GM12892 (cell line): ENCODE results near the gene ANKRD39. TPM values are rescaled to one million over a fixed set of nuclear protein-coding genes. Genes with fewer than 3 reads are reported as not detected.

Experiments used
- DNase-seq: peaks from one replicate; pipeline ENCODE4 v3.0.0; 2011; ENCODE audit not compliant: insufficient read length
- FAIRE-seq: peaks from 2 replicates; lab custom pipeline; 2011; peaks lifted over from hg19 to GRCh38; lab: Jason Lieb, UNC
- POLR2A ChIP-seq: IDR thresholded peaks from 2 replicates; pipeline ENCODE4 v1.6.1; 2011; ENCODE audit warnings: low read depth, low read length, control low read depth
- POLR2AphosphoS5 ChIP-seq: IDR thresholded peaks from 2 replicates; pipeline ENCODE4 v1.6.1; 2011; ENCODE audit warnings: low read depth, low read length, control low read depth
- TAF1 ChIP-seq: IDR thresholded peaks from 2 replicates; pipeline ENCODE4 v1.6.1; 2011; ENCODE audit warnings: low read depth, mild to moderate bottlenecking, control low read depth, low read length, borderline replicate concordance
- polyA plus RNA-seq: library from polyadenylated mRNA; unstranded; fragments of >200 nt; gene quantifications from one replicate; pipeline ENCODE4 v1.2.1, GENCODE V29; 2012; ENCODE audit warnings: missing spikeins, inconsistent platforms; ENCODE audit not compliant: missing spikeins

The ANKRD39 gene, protein sequence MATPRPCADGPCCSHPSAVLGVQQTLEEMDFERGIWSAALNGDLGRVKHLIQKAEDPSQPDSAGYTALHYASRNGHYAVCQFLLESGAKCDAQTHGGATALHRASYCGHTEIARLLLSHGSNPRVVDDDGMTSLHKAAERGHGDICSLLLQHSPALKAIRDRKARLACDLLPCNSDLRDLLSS
- polyA plus RNA-seq: 14.0 TPM

DNA sequence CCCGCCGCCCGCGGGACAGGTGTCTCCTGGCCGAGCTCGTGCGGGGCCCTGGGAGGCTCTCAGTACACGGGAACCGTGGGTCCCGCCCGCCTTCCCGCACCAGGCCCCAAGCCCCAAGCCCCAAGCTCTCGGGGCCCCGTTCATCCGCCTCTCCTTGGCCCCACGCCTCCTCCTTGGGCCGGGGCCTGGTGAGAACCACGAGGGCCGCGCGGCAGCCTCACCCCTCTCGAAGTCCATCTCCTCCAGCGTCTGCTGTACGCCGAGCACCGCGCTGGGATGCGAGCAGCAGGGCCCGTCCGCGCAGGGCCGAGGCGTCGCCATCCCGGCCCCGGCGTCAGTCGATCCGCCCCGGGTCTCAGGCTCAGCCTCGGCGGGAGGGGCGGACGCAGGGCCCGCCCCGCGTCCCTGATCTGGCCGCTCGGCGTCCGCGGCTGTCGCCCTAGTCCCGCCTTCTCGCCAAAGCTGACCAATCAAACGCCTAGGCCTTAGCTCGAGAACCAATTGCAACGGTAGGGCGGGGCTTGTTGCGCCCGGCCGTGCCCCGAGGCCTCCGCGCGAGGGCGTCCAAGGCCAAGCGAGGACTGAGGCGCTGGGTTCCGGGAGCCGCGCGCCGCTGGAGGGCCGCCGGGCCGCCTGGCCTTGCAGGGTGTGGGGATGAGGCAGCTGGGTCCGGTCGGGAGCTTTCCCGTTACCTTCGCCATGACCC, at the start of gene ANKRD39:
TSS of gene ANKRD39 (minus strand) at position 350 of the 706 bp plus-strand sequence. CDS start at position 321, 29 bp downstream.
- peak; percentile 99 for DNase-seq
- peak; percentile 98 for FAIRE-seq
- peak; percentile 41; the same call in 1 of the 2 replicates for TF ChIP-seq TAF1
- peak; percentile 61; the same call in 1 of the 2 replicates for TF ChIP-seq POLR2AphosphoS5
- peak; percentile 78 for TF ChIP-seq POLR2A

DNA sequence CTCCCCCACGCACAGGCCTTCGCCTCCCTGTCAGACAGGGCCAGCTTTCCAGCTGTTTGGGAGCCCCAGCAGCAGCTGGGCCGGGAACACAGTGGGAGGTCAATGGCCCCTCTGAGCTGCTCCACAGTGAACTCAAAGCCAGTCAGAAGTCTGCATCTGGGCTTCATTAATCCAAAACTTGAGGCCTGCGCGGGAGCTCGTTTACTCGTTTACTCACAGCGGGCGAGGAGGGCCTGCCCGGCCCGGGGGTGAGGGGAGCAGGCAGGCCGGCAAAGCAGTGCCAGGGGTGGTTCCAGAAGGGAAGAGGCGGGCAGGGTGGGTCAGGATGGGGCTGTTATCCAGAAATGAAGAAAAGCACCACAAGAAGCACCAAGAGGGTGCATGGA, 48.9 kb upstream of the ANKRD39 start:
- DNase-seq: no peak
- TF ChIP-seq POLR2AphosphoS5 (no peak), POLR2A (no peak), TAF1 (no peak)
- no peak for FAIRE-seq

DNA sequence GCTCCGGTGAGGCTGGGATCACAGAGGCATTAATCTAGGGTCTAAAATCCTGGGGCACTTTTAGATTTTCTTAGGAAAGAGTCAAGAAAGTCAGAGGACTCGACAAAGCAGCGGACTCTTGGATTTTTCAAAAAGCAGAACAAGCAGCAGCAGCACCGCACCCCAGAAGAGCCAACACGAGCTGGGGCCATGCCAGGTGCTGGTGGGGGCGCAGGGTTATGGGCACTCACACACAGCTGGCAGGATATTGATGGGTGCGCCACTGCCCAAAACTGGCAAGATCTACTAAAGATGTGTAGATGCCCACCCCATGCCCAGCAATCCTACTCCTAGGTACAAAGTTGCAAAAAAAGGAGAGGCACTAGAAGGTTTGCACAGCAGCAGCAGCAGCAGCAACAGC, 46.0 kb upstream of the ANKRD39 start:
- DNase-seq (no peak), FAIRE-seq (no peak)
- no peak for TF ChIP-seq POLR2AphosphoS5
- no peak for TF ChIP-seq TAF1
- TF ChIP-seq POLR2A: no peak

DNA sequence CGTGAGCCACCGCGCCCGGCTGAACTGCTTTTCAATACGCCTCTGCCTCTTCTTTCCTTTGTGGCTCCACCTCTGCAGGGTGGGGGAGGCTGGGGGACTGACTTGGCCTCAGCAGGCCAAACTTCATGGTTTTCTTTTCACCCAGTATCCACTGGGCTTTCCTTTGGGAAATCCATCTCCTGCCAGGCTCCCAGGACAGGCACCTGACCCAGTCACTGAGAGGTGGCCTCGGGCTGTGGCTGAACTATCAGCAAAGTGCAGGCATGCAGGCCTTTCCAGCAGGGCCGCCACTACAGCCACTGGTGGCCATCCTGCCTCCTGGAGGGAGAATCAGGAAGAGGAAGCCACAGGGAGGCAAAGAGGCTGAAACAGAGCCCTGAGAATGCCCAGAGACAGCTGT, 45.5 kb upstream of the ANKRD39 start:
- no peak for TF ChIP-seq POLR2A
- no peak for TF ChIP-seq TAF1
- TF ChIP-seq POLR2AphosphoS5: no peak
- DNase-seq (no peak), FAIRE-seq (no peak)

DNA sequence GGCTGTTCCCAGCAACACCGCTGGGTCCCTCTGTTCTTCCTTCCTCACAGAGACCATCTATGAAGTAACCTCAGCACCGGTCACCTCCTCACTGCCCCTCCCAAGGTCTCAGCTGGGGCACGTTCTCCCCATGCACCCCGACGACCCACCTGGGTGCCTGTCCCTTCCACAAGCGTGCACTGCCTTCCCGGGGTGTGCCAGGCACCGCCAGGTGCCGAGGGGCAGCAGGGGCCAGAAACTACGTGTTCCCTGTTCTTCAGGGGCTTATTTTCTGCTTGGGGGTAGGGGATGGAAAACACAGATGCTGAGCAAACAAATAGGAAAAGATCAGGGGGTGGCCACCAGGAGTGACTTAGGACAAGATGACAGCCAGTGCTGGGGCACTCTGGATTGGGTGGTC, 42.4 kb upstream of the ANKRD39 start:
- FAIRE-seq (no peak), DNase-seq (no peak)
- TF ChIP-seq POLR2A: no peak

DNA sequence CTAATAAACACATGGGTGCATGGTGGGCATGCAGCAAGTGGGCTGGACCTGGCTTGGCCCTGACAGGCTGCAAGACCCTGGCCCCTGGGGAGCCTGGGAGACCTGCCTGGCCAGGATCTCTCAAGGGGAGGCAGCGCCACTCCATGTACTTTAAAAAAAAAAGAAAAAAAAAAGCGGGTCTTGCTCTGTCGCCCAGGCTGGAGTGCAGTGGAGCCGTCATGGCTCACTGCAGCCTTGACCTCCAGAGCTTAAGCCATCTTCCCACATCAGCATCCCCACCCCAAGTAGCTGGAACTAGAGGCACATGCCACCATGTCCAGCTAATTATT, 41.6 kb upstream of the ANKRD39 start:
- FAIRE-seq (no peak), DNase-seq (no peak)
- TF ChIP-seq TAF1: no peak
- TF ChIP-seq POLR2A: no peak
- no peak for TF ChIP-seq POLR2AphosphoS5

DNA sequence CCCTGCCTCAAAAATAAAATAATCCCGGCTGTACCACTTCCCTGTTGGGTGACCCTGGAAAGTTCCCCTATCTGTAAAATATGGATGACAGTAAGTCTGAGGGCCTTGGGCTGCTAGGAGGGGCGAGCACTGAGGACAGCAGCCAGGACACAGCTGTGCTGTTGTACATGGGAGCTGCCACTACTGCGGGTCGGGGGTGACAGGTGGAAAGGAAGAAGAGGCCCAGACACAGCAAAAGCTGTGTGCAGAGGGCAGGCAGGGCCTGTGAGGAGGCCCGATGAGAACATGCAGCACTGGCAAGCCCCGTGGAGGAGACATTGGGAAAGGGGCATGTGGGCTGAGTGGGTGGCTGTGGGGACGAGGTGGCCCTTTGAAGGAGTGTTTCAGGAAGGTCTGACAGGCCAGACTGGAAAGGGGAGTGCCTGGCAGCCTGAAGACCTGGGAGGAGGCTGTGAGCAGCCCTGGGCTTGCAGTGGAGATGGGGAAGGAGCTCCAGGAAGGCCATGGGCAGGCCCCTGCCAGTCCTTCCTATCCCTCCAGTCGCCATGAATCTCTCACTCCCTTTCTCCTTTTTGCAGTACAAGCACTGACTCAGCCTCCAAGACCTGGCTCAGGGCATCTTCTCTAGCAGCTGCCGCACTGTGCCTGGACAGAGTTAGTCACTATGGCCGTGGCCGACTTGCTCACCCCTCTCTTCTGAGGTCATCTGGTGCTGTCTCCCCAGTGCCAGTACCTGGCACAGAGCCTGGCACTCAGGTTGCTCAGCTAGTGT, 41.0 kb upstream of the ANKRD39 start:
- no peak for TF ChIP-seq POLR2AphosphoS5
- TF ChIP-seq POLR2A: no peak
- TF ChIP-seq TAF1: no peak
- DNase-seq (no peak), FAIRE-seq (no peak)

DNA sequence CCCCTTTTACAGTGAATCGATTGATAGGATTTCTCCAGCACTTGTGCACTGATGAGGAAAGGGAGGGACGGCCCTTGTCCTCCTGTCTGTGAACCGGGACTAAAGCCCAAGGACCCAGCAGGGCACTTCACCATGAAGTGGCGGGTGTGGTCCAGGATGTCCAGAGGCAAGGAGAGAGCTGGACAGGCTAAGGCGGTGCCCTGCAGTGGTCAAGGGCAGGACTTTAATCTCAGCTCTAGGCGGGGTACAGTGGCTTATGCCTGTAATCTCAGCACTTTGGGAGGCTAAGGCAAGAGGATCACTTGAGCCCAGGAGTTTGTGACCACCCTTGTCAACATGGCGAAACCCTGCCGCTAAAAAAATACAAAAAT, 40.3 kb upstream of the ANKRD39 start:
- TF ChIP-seq POLR2A: no peak
- no peak for TF ChIP-seq POLR2AphosphoS5
- TF ChIP-seq TAF1: no peak
- FAIRE-seq (no peak), DNase-seq (no peak)

DNA sequence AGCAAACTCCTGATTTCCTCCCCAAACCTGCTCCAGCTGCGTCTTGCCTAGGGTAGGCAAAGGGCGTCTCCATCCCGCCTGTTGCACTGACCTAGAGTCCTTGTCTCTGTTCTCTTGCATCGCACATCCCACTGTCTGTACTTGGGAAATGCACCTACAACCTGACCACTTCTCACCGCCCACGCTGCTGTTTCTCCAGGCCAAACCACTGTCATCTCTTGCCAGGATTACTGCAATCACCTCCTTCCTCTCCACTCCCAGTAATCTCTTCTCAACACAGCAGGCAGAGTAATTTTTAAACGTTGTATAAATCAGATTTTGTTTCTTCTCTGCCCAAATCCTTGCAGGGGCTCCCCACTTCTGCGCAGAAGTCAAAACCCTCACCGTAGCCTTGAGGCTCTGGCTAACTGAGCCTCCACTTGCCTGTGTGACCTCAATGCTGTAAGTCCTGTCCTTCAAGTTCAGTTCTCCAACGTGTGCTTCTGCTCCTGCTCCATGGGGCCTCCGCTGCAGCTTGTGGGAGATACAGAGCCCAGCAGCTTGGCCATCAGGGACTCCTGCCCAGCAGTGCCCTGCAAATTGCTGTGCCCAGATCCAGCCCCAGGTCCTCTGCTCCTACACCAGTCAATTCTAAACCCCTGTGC, 39.8 kb upstream of the ANKRD39 start:
- DNase-seq: no peak
- no peak for TF ChIP-seq POLR2AphosphoS5
- no peak for TF ChIP-seq POLR2A
- FAIRE-seq: no peak

DNA sequence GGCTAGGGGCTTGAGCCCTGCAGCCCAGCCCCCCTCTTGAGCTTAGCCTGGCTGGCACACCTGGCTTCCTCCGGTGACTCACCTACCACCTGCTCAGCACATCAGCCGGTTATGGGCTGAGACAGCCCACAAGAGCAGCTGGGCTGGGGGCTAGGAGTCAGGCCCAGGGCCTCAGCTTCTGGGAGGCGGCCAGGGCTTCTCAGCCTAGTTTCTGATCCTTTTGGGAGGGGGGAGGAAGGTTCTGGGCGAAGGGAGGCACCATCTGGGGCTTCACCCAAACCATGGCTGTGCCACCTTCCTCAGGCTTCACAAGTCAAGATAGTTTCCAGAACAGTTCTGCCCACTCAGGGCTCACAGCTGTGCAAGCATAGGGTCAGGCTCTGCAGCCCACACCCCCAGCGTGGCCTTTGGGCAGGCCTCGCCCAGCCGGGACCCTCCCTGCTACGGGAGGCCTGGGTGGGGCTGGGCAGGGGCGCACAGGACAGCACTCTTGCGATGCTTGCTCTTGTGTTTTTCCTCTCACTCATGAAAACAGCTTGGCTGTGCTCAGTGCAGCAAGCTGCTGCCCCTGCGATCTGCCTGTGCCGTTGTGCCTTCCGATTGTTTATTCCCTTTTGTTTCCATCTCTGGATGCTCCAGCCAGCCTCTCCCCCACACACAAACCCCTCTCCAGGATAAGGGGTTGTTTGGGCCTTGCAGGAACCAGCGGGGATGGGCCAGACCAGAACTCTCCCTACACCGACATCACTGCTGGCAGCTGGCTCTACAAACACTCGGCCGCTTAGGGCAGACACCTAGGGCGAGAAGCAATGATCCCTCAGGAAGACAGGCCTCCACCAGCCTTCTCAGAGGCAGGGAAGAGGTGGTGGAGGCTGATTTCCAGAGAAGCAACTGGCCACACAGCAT, 38.2 kb upstream of the ANKRD39 start:
- DNase-seq: no peak
- FAIRE-seq: no peak
- no peak for TF ChIP-seq TAF1
- TF ChIP-seq POLR2A: no peak
- TF ChIP-seq POLR2AphosphoS5: no peak
